Upper lobe of right lung (tissue), 1 donor: ENCODE measurements around the gene ORAI1. TPM values are rescaled to one million over a fixed set of nuclear protein-coding genes. Genes with fewer than 3 reads are reported as not detected.

Source experiments
- ATAC-seq: fragments of 200-7000 bp; cut with Tn5 transposase; one replicate; pipeline ENCODE4 v1.9.1; 2020; ENCODE audit warnings: mild to moderate bottlenecking, moderate library complexity
- DNase-seq: peaks from one replicate; pipeline ENCODE4 v3.0.0-alpha.2; 2020
- H3K27ac ChIP-seq: fragments of 200-600 bp; one replicate; pipeline ENCODE4 v1.8.0; 2022
- H3K27me3 ChIP-seq: fragments of 200-600 bp; one replicate; pipeline ENCODE4 v1.8.0; 2022; ENCODE audit warnings: mild to moderate bottlenecking
- H3K36me3 ChIP-seq: fragments of 200-600 bp; one replicate; pipeline ENCODE4 v1.8.0; 2022
- H3K4me1 ChIP-seq: fragments of 200-600 bp; one replicate; pipeline ENCODE4 v1.8.0; 2022
- H3K4me3 ChIP-seq: fragments of 200-600 bp; one replicate; pipeline ENCODE4 v1.8.0; 2022; ENCODE audit warnings: mild to moderate bottlenecking
- H3K9me3 ChIP-seq: fragments of 200-600 bp; one replicate; pipeline ENCODE4 v1.8.0; 2022
- CTCF ChIP-seq: fragments of 200-600 bp; IDR thresholded peaks from one replicate; pipeline ENCODE4 v1.8.0; 2022; ENCODE audit warnings: antibody characterized with exemption
- intact Hi-C: fragments of 100-400 bp; cut with DNase I; formaldehyde crosslinking; loops from one replicate; pipeline ENCODE4 v1.11.0; 2022
- total RNA-seq: library from RNA; stranded (reverse); fragmentation: NEBNext Ultra II Directional; extraction: Animal tissue kit (Norgen Biotek cat#: 25700); gene quantifications from one replicate; pipeline ENCODE4 v1.2.1, GENCODE V29; 2021
- donor health status: DM: no; HTN: yes; CAD: no; lungs with severe emphysema.

The ORAI1 gene
- total RNA-seq, 1 donor from 2014 or later = 32.4 TPM

GRCh38 chr12:121579190-121579791 lies 47.0 kb upstream of the ORAI1 start:
- Histone ChIP-seq H3K27me3 (no peaks in the 10 kb centered on the region), H3K9me3 (no peaks in the 10 kb centered on the region), H3K4me3 (peak overlapping the region; percentile 71), H3K27ac (peak overlapping the region; percentile 87), H3K36me3 (peaks cover 2% of the 10 kb centered on the region), H3K4me1 (peaks cover 48% of the 10 kb centered on the region)
- DNase-seq (peak; percentile 75), ATAC-seq (peak; percentile 32)
- intact Hi-C loops = no loop called here
- TF ChIP-seq CTCF = no peak

DNA sequence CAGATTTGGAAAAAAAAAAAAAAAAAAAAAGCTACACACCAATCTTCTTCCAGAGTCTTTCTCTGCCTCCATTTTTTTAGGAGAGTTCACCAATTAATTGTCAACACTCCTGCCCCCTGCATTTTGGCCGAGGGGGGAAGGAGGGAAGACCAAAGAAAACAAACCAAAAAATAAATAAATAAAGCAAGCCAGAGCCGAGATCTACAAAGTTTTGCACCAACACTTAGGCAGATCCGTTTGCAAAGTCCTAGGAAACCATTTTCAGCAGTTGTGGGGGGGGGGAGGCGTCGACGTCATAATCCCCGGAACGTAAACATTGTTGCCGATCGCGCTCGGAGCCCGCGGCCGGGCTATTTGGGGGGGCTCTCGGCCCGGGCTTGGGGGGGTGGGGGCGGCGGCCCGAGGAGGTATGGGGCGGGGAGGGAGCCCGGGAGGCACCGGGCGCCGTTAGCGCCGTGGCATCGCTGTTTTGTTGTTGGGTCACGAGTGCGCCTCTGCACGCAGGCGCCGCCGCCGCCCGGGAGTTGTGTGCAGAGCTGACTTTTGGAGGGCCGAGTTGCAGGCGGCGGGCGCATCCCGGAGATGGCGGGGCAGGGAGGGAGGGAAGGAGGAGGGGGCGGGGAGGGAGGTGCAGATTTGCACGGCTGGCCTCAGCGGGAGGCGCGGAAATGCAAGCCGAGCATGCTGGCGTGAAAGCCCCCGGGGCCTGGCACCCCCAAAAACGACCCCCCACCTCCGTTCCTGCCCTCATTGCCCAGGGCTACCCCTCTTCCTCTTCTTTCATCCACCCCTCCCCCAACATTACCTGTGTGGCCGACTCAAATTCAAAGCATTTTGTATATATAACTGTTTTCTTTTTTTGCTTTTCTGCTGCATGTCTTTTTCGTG lies 46.1 kb upstream of the ORAI1 start:
- Histone ChIP-seq H3K36me3 (no peaks in the 10 kb centered on the region), H3K9me3 (no peaks in the 10 kb centered on the region), H3K27me3 (no peaks in the 10 kb centered on the region), H3K4me1 (peaks cover 48% of the 10 kb centered on the region), H3K4me3 (peak overlapping the region; percentile 71), H3K27ac (peak overlapping the region; percentile 87)
- peak; percentile 89 for DNase-seq
- intact Hi-C loops = no loop called here
- peak; percentile 69 for ATAC-seq
- no peak for TF ChIP-seq CTCF

GRCh38 chr12:121580959-121581685 lies 45.2 kb upstream of the ORAI1 start, which contains the start of gene KDM2B:
KDM2B (minus strand) TSS chr12:121581023; CDS start chr12:121580911, 112 bp downstream.
- ATAC-seq (peak; percentile 53), DNase-seq (no peak)
- intact Hi-C loops = no loop called here
- no peak for TF ChIP-seq CTCF
- Histone ChIP-seq H3K4me3 (peak within 1 kb of the TSS; percentile 71), H3K4me1 (peaks cover 48% of the 10 kb centered on the region), H3K27ac (peak within 1 kb of the TSS; percentile 87), H3K36me3 (no peaks in the 10 kb centered on the region), H3K9me3 (no peaks in the 10 kb centered on the region), H3K27me3 (no peaks in the 10 kb centered on the region)

GRCh38 chr12:121581686-121582429 lies 44.5 kb upstream of the ORAI1 start:
- Histone ChIP-seq H3K27me3 (no peaks in the 10 kb centered on the region), H3K36me3 (no peaks in the 10 kb centered on the region), H3K27ac (peak overlapping the region; percentile 87), H3K4me1 (peaks cover 45% of the 10 kb centered on the region), H3K4me3 (peak overlapping the region; percentile 71), H3K9me3 (no peaks in the 10 kb centered on the region)
- intact Hi-C loops = no loop called here
- no peak for DNase-seq
- no peak for TF ChIP-seq CTCF
- peak; percentile 27 for ATAC-seq
